K562 (cell line): ENCODE data around the gene ALOXE3. TPM values are rescaled to one million over a fixed set of nuclear protein-coding genes. Genes with fewer than 3 reads are reported as not detected.
A peak's percentile ranks its signal among the peaks of the same experiment; 100 is the strongest.

Experiments used
- FOSL1 ChIP-seq: fragments of 200-800 bp; sonication (Bioruptor generic); conservative IDR thresholded peaks from 2 replicates; pipeline ENCODE4 v1.6.1; 2016; ENCODE audit warnings: missing genetic modification characterization, missing compliant biosample characterization
- IRF2 ChIP-seq: sonication (generic); formaldehyde crosslinking; IDR thresholded peaks from 2 replicates; pipeline ENCODE4 v1.8.1; 2022; ENCODE audit warnings: mild to moderate bottlenecking, missing genetic modification reagents
- KLF13 ChIP-seq: fragments of 450-650 bp; IDR thresholded peaks from 2 replicates; pipeline ENCODE4 v1.6.1; 2016; ENCODE audit warnings: missing genetic modification characterization, low read depth, mild to moderate bottlenecking, missing compliant biosample characterization, moderate library complexity, borderline replicate concordance
- MCM3 ChIP-seq: fragments of 450-650 bp; IDR thresholded peaks from 2 replicates; pipeline ENCODE4 v1.6.1; 2016
- NRF1 ChIP-seq, 2 experiments: fragments of 450-650 bp; IDR thresholded peaks in 1 of 2; conservative IDR thresholded peaks in 1 of 2; 2 replicates each; pipeline ENCODE4 v1.6.1; 2014; ENCODE audit warnings: mild to moderate bottlenecking in 2 of 2
- PURB ChIP-seq: sonication (generic); formaldehyde crosslinking; IDR thresholded peaks from 2 replicates; pipeline ENCODE4 v1.9.0; 2021; ENCODE audit warnings: low read depth, mild to moderate bottlenecking, missing genetic modification reagents
- SIX5 ChIP-seq, 2 experiments: IDR thresholded peaks; 2 replicates each; pipeline ENCODE4 v1.6.1; 2011; ENCODE audit warnings: low read length in 2 of 2, borderline replicate concordance in 1 of 2, low read depth in 1 of 2, mild to moderate bottlenecking in 1 of 2, moderate library complexity in 1 of 2; ENCODE audit not compliant: insufficient read depth in 1 of 2
- ZC3H8 ChIP-seq: fragments of 450-650 bp; IDR thresholded peaks from 2 replicates; pipeline ENCODE4 v1.6.1; 2017
- ZFX ChIP-seq: sonication (generic); formaldehyde crosslinking; IDR thresholded peaks from 2 replicates; pipeline ENCODE4 v1.8.0; 2022; ENCODE audit warnings: mild to moderate bottlenecking, missing genetic modification reagents, moderate library complexity
- polyA plus RNA-seq, 8 experiments: library from polyadenylated mRNA; depleted of rRNA in 4 of 8; stranded (reverse) in 5 of 8; unstranded in 3 of 8; fragments of >200 nt; fragmentation: Nextera tagmentation in 2 of 8; fragmentation: Illumina TruSeq in 1 of 8; extraction: Ambion mirVana in 2 of 8; extraction: Trizol in 1 of 8; gene quantifications; 2 replicates each; pipeline versions ENCODE4 v1.2.1 to v1.2.3, GENCODE V29; 2011 to 2014; ENCODE audit warnings: inconsistent platforms in 1 of 8, missing spikeins in 1 of 8
- total RNA-seq, 7 experiments: library from RNA; depleted of rRNA in 6 of 7; stranded (reverse); fragments of >200 nt in 6 of 7; fragmentation: Illumina TruSeq in 2 of 7; extraction: Trizol in 2 of 7; gene quantifications; 2 replicates each; pipeline versions ENCODE4 v1.2.1 to v1.2.3, GENCODE V29; 2011 to 2021; ENCODE audit warnings: low replicate concordance in 1 of 7
- TF ChIP-seq, protein P1 (sequence below), 2 experiments: fragments of 150-350 bp in 1 of 2; IDR thresholded peaks; 2 replicates each; pipeline ENCODE4 v1.6.1; 2012 to 2016; ENCODE audit warnings: low read depth in 2 of 2, low read length in 2 of 2, mild to moderate bottlenecking in 1 of 2, moderate library complexity in 1 of 2
- TF ChIP-seq, protein P2 (sequence below): fragments of 250-450 bp; sonication (Bioruptor Pico); IDR thresholded peaks from 2 replicates; pipeline ENCODE4 v1.9.0; 2021; ENCODE audit warnings: mild to moderate bottlenecking
- TF ChIP-seq, protein P3 (sequence below): sonication (generic); formaldehyde crosslinking; IDR thresholded peaks from 2 replicates; pipeline ENCODE4 v1.8.0; 2022; ENCODE audit warnings: mild to moderate bottlenecking, missing genetic modification reagents
- TF ChIP-seq, protein P4 (sequence below), 2 experiments: fragments of 450-650 bp; formaldehyde crosslinking in 1 of 2; IDR thresholded peaks; 2 replicates each; pipeline versions ENCODE4 v1.4.0 to v1.6.1; 2014 to 2020; ENCODE audit warnings: mild to moderate bottlenecking in 2 of 2, borderline replicate concordance in 1 of 2, low read depth in 1 of 2

ALOXE3 gene
- total and polyA plus RNA-seq, 9 of the 15 experiments (the other 6 are each of a cell fraction or from before 2014, with no cell fraction given): 0.04 TPM; not detected in 8

DNA sequence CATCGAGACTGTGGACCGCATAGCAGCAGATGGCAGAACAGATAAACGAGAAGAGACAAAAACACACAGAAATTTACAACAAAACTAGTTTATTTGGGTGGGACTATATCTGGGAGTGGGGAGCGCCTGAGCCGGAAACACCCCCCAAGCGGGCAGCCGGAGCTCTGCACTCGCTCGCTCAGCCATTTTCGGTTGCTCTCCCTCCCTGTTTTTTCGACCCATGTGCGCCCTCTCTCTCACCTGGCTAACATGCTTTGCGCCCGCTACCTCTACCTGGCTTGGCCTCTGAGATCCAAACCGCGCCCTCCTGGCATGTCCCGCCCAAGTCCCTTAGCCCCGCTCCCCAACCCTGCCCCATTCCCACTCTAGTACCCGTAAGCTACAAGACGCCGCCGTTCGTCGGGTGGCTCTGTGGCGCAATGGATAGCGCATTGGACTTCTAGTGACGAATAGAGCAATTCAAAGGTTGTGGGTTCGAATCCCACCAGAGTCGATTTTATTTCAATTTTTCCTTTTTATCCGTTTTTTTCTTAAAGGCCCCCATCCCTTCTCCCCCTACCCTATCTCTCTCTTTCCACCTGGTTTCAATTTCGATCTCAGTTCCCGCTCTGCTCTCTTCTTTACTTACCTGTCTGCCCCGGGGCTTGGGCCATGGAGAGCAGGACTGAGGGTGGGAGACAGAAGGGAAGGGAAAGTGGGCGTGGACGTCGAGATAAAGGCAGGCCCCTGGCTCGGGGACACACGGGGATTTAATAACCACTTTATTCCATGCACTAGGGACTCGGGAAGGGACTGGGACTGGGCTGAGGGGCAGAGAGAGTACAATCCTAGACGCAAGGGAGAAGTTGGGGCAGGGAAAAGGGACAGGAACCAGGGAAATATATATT is 2.4 kb upstream of the ALOXE3 start (continued):
- TF ChIP-seq, protein P1, sequence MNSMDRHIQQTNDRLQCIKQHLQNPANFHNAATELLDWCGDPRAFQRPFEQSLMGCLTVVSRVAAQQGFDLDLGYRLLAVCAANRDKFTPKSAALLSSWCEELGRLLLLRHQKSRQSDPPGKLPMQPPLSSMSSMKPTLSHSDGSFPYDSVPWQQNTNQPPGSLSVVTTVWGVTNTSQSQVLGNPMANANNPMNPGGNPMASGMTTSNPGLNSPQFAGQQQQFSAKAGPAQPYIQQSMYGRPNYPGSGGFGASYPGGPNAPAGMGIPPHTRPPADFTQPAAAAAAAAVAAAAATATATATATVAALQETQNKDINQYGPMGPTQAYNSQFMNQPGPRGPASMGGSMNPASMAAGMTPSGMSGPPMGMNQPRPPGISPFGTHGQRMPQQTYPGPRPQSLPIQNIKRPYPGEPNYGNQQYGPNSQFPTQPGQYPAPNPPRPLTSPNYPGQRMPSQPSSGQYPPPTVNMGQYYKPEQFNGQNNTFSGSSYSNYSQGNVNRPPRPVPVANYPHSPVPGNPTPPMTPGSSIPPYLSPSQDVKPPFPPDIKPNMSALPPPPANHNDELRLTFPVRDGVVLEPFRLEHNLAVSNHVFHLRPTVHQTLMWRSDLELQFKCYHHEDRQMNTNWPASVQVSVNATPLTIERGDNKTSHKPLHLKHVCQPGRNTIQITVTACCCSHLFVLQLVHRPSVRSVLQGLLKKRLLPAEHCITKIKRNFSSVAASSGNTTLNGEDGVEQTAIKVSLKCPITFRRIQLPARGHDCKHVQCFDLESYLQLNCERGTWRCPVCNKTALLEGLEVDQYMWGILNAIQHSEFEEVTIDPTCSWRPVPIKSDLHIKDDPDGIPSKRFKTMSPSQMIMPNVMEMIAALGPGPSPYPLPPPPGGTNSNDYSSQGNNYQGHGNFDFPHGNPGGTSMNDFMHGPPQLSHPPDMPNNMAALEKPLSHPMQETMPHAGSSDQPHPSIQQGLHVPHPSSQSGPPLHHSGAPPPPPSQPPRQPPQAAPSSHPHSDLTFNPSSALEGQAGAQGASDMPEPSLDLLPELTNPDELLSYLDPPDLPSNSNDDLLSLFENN (IDR thresholded peaks at IDR 0.05; ENCODE audit: low read depth in 2 of 2, low read length in 2 of 2): no peak
- peak; percentile 76; the same call in 1 of the 2 replicates for TF ChIP-seq KLF13 (tag)
- TF ChIP-seq IRF2: no peak
- TF ChIP-seq, protein P2, sequence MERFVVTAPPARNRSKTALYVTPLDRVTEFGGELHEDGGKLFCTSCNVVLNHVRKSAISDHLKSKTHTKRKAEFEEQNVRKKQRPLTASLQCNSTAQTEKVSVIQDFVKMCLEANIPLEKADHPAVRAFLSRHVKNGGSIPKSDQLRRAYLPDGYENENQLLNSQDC: no peak
- TF ChIP-seq ZC3H8: no peak
- TF ChIP-seq NRF1 (conservative IDR thresholded peaks at IDR 0.05 in 1 of 2, IDR thresholded peaks at IDR 0.05 in 1 of 2): 0 out of 4 replicates have a peak, but pooled peaks of 1 of the 2 experiments have one; percentile 9
- TF ChIP-seq FOSL1 (tag): no peak
- TF ChIP-seq, protein P3, sequence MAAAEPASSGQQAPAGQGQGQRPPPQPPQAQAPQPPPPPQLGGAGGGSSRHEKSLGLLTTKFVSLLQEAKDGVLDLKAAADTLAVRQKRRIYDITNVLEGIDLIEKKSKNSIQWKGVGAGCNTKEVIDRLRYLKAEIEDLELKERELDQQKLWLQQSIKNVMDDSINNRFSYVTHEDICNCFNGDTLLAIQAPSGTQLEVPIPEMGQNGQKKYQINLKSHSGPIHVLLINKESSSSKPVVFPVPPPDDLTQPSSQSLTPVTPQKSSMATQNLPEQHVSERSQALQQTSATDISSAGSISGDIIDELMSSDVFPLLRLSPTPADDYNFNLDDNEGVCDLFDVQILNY (CRISPR knock-in tag): no peak
- TF ChIP-seq PURB (CRISPR knock-in tag): no peak
- no peak for TF ChIP-seq SIX5 (IDR thresholded peaks at IDR 0.05; ENCODE audit: borderline replicate concordance in 1 of 2, insufficient read depth in 1 of 2, low read depth in 1 of 2, low read length in 2 of 2)
- no peak for TF ChIP-seq MCM3
- no peak for TF ChIP-seq ZFX (CRISPR knock-in tag)
- TF ChIP-seq, protein P4, sequence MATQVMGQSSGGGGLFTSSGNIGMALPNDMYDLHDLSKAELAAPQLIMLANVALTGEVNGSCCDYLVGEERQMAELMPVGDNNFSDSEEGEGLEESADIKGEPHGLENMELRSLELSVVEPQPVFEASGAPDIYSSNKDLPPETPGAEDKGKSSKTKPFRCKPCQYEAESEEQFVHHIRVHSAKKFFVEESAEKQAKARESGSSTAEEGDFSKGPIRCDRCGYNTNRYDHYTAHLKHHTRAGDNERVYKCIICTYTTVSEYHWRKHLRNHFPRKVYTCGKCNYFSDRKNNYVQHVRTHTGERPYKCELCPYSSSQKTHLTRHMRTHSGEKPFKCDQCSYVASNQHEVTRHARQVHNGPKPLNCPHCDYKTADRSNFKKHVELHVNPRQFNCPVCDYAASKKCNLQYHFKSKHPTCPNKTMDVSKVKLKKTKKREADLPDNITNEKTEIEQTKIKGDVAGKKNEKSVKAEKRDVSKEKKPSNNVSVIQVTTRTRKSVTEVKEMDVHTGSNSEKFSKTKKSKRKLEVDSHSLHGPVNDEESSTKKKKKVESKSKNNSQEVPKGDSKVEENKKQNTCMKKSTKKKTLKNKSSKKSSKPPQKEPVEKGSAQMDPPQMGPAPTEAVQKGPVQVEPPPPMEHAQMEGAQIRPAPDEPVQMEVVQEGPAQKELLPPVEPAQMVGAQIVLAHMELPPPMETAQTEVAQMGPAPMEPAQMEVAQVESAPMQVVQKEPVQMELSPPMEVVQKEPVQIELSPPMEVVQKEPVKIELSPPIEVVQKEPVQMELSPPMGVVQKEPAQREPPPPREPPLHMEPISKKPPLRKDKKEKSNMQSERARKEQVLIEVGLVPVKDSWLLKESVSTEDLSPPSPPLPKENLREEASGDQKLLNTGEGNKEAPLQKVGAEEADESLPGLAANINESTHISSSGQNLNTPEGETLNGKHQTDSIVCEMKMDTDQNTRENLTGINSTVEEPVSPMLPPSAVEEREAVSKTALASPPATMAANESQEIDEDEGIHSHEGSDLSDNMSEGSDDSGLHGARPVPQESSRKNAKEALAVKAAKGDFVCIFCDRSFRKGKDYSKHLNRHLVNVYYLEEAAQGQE (IDR thresholded peaks at IDR 0.05; ENCODE audit: borderline replicate concordance): no peak
- TF ChIP-seq, protein P4 (CRISPR knock-in tag; IDR thresholded peaks at IDR 0.05; ENCODE audit: low read depth): no peak
